Endothelial cell of umbilical vein (primary cell): ENCODE measurements around the gene PEX3. TPM values are rescaled to one million over a fixed set of nuclear protein-coding genes. Genes with fewer than 3 reads are reported as not detected.
"Not testable (repeated sequence)": the region's sequence is repeated elsewhere in the genome, so short reads cannot be mapped to it uniquely, and the experiment has no call there.

Experiments
- BruUV-seq: library from RNA; stranded (reverse); fragments of 400-500 nt; replicated peaks from 2 replicates; lab custom pipeline; 2021; lab: Mats Ljungman, UMichigan
- CTCF ChIA-PET: fragments of 300-600, 350-600 bp; sonication (Branson Sonifier 250); formaldehyde crosslinking; loops from one replicate; lab custom pipeline; 2021; ENCODE audit warnings: antibody characterized with exemption, inconsistent platforms; lab: Charles Lee
- POLR2A ChIA-PET: fragments of 300-600, 350-600 bp; sonication (Branson Sonifier 250); formaldehyde crosslinking; loops from one replicate; lab custom pipeline; 2021; ENCODE audit warnings: antibody characterized with exemption, inconsistent platforms; lab: Charles Lee
- DNase-seq: peaks from one replicate; pipeline ENCODE4 v3.0.0-alpha.2; 2011; ENCODE audit warnings: low read depth, low spot score
- FAIRE-seq: peaks from 2 replicates; lab custom pipeline; 2011; peaks lifted over from hg19 to GRCh38; lab: Jason Lieb, UNC
- H2AFZ ChIP-seq: 2 replicates; pipeline ENCODE4 v1.6.0; 2012; ENCODE audit warnings: low read depth, low read length, control low read depth, inconsistent platforms
- H3K27ac ChIP-seq: 2 replicates; pipeline ENCODE4 v1.5.1; 2011; ENCODE audit warnings: low read depth, mild to moderate bottlenecking, control low read depth, low read length, moderate library complexity; ENCODE audit not compliant: insufficient read depth
- H3K27me3 ChIP-seq, 2 experiments: 2 replicates each; pipeline versions ENCODE4 v1.6.0 to v1.6.1; 2011; ENCODE audit warnings: low read length in 2 of 2, mixed read lengths in 1 of 2; ENCODE audit not compliant: control insufficient read depth in 2 of 2, insufficient read depth in 2 of 2
- H3K36me3 ChIP-seq, 2 experiments: 2 replicates in 1 of 2; 3 replicates in 1 of 2; pipeline ENCODE4 v1.5.1; 2011; ENCODE audit warnings: low read length in 2 of 2, mild to moderate bottlenecking in 1 of 2, moderate library complexity in 1 of 2; ENCODE audit not compliant: control insufficient read depth in 2 of 2, insufficient read depth in 2 of 2; ENCODE audit errors: extremely low read depth in 1 of 2
- H3K4me1 ChIP-seq: 3 replicates; pipeline ENCODE4 v1.5.1; 2011; ENCODE audit warnings: mild to moderate bottlenecking, low read length; ENCODE audit not compliant: control insufficient read depth, insufficient read depth; ENCODE audit errors: extremely low read depth
- H3K4me2 ChIP-seq: 2 replicates; pipeline ENCODE4 v1.6.1; 2011; ENCODE audit warnings: low read length, control low read depth, mixed read lengths; ENCODE audit not compliant: insufficient read depth
- H3K4me3 ChIP-seq, 3 experiments: fragments of 200-600 bp in 1 of 3; sonication (generic), shearing (Covaris generic) in 1 of 3; replicated peaks in 1 of 3; 2 replicates each; pipeline ENCODE4 v1.5.1; 2011 to 2016; ENCODE audit warnings: control low read depth in 3 of 3, low read length in 3 of 3, mild to moderate bottlenecking in 2 of 3, inconsistent platforms in 1 of 3, low read depth in 1 of 3, moderate library complexity in 1 of 3; ENCODE audit not compliant: insufficient read depth in 1 of 3
- H3K79me2 ChIP-seq: 2 replicates; pipeline ENCODE4 v1.6.0; 2012; ENCODE audit warnings: low read length, inconsistent platforms; ENCODE audit not compliant: control insufficient read depth, insufficient read depth
- H3K9ac ChIP-seq: replicated peaks from 2 replicates; pipeline ENCODE3; 2011; ENCODE audit warnings: low read length, control low read depth; ENCODE audit not compliant: insufficient read depth; ENCODE audit errors: extremely low read depth
- H3K9me1 ChIP-seq: replicated peaks from 3 replicates; pipeline ENCODE4 v1.6.0; 2011; ENCODE audit warnings: mild to moderate bottlenecking, low read length; ENCODE audit not compliant: control insufficient read depth, insufficient read depth; ENCODE audit errors: extremely low read depth
- H3K9me3 ChIP-seq: replicated peaks from 2 replicates; pipeline ENCODE4 v1.5.1; 2012; ENCODE audit warnings: low read length, inconsistent platforms; ENCODE audit not compliant: control insufficient read depth, insufficient read depth
- H4K20me1 ChIP-seq: replicated peaks from 2 replicates; pipeline ENCODE3; 2011; ENCODE audit warnings: mild to moderate bottlenecking, low read length; ENCODE audit not compliant: control insufficient read depth, insufficient read depth; ENCODE audit errors: extremely low read depth
- CTCF ChIP-seq, 2 donors: IDR thresholded peaks; 1 replicate in 1 of 2; 2 replicates in 1 of 2; pipeline ENCODE4 v1.5.1; 2011; ENCODE audit warnings: low read length in 2 of 2, mild to moderate bottlenecking in 2 of 2, moderate library complexity in 2 of 2, control low read depth in 1 of 2, inconsistent platforms in 1 of 2, low read depth in 1 of 2; ENCODE audit not compliant: insufficient read depth in 1 of 2; ENCODE audit errors: extremely low read depth in 1 of 2
- EZH2 ChIP-seq: IDR thresholded peaks from 2 replicates; pipeline ENCODE4 v1.6.1; 2012; ENCODE audit warnings: borderline replicate concordance, low read depth, mild to moderate bottlenecking, moderate library complexity, low read length, inconsistent platforms; ENCODE audit not compliant: severe bottlenecking
- FOS ChIP-seq: IDR thresholded peaks from 2 replicates; pipeline ENCODE4 v1.6.1; 2011; ENCODE audit warnings: mild to moderate bottlenecking, low read length, moderate library complexity, borderline replicate concordance; ENCODE audit not compliant: insufficient read depth
- GATA2 ChIP-seq: IDR thresholded peaks from 2 replicates; pipeline ENCODE4 v1.7.0; 2011; ENCODE audit warnings: low read depth, mild to moderate bottlenecking, moderate library complexity, mixed read lengths, low read length; ENCODE audit not compliant: insufficient read length, insufficient read depth
- JUN ChIP-seq: IDR thresholded peaks from 2 replicates; pipeline ENCODE4 v1.6.1; 2011; ENCODE audit warnings: borderline replicate concordance, low read depth; ENCODE audit not compliant: insufficient read length, insufficient read depth
- MYC ChIP-seq: IDR thresholded peaks from one replicate; pipeline ENCODE4 v1.6.1; 2011; ENCODE audit warnings: mild to moderate bottlenecking, low read depth, low read length
- POLR2A ChIP-seq: IDR thresholded peaks from 2 replicates; pipeline ENCODE4 v1.6.1; 2012; ENCODE audit warnings: low read depth, mild to moderate bottlenecking, control low read depth, low read length
- POLR2AphosphoS5 ChIP-seq: IDR thresholded peaks from 2 replicates; pipeline ENCODE4 v1.6.1; 2012; ENCODE audit warnings: low read depth, mild to moderate bottlenecking, control low read depth, low read length, moderate library complexity; ENCODE audit not compliant: insufficient read depth
- dilution Hi-C: fragments of 300-500 bp; cut with MboI; formaldehyde crosslinking; loops from one replicate; pipeline ENCODE4 v1.15.0; 2019; ENCODE audit warnings: low sequenced_read_pairs; ENCODE audit not compliant: extremely low pct_ligation_motif_present
- intact Hi-C: fragments of 100-400 bp; cut with micrococcal nuclease; formaldehyde crosslinking; loops from one replicate; pipeline ENCODE4 v1.10.0; 2022
- polyA plus RNA-seq, 4 experiments: library from polyadenylated mRNA; depleted of rRNA in 3 of 4; stranded (reverse) in 3 of 4; unstranded in 1 of 4; fragments of >200 nt; gene quantifications; 2 replicates each; pipeline versions ENCODE4 v1.2.1 to v1.2.3, GENCODE V29; 2011 to 2012; ENCODE audit warnings: missing spikeins in 1 of 4
- total RNA-seq: library from RNA; stranded (reverse); gene quantifications from 2 replicates; pipeline ENCODE4 v1.2.3, GENCODE V29; 2021
- TF ChIP-seq, protein P1 (sequence below): IDR thresholded peaks from 2 replicates; pipeline ENCODE4 v1.6.1; 2011; ENCODE audit not compliant: insufficient read depth, insufficient read length

PEX3 gene
- total and polyA plus RNA-seq, 2 donors (not counting 3 experiments of a cell fraction or from before 2014, with no cell fraction given): 8.7 to 21.7 TPM

- Histone ChIP-seq H3K9me3 (no peaks in the 10 kb centered on the region), H3K9me1 (no peaks in the 10 kb centered on the region), H3K27ac (no peak overlapping the region), H3K9ac (no peak overlapping the region), H3K27me3 (no peaks in the 10 kb centered on the region), H4K20me1 (no peaks in the 10 kb centered on the region), H3K4me2 (no peak overlapping the region), H3K4me1 (no peaks in the 10 kb centered on the region), H3K79me2 (no peaks in the 10 kb centered on the region), H2AFZ (no peak overlapping the region), H3K4me3 (no peak overlapping the region), H3K36me3 (no peaks in the 10 kb centered on the region)
- DNase-seq (no peak), FAIRE-seq (no peak)
- no TSS peak for BruUV-seq
- ChIA-PET CTCF (interaction anchor here (0.6 to 1.0 kb wide), 2 partner anchors 11 to 250 kb away, joined by 3 read pairs; no protein-coding TSS in a partner anchor), POLR2A (no interaction called here)
- intact Hi-C loops: no loop called here
- dilution Hi-C loops: no loop called here
- TF ChIP-seq GATA2 (no peak), CTCF (IDR thresholded peaks at IDR 0.05; ENCODE audit: extremely low read depth in 1 of 2, insufficient read depth in 1 of 2, low read depth in 1 of 2, low read length in 2 of 2) (no peak), EZH2 (no peak), MYC (no peak), POLR2A (no peak), FOS (no peak), JUN (no peak), POLR2AphosphoS5 (no peak)
- TF ChIP-seq, protein P1, sequence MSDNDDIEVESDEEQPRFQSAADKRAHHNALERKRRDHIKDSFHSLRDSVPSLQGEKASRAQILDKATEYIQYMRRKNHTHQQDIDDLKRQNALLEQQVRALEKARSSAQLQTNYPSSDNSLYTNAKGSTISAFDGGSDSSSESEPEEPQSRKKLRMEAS: no peak
Observed at GRCh38 chr6:143468026-143468425, 17.4 kb downstream of the PEX3 start.

DNA sequence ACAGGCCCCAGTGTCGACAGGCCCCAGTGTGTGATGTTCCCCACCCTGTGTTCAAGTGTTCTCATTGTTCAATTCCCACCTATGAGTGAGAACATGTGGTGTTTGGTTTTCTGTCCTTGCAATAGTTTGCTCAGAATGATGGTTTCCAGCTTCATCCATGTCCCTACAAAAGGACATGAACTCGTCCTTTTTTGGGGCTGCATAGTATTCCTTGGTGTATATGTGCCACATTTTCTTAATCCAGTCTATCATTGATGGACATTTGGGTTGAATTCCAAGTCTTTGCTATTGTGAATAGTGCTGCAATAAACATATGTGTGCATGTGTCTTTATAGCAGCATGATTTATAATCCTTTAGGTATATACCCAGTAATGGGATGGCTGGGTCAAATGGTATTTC, 18.2 kb downstream of the PEX3 start:
- H3K9me1 ChIP-seq, H2AFZ ChIP-seq, H4K20me1 ChIP-seq, DNase-seq, POLR2A ChIA-PET, H3K9ac ChIP-seq, FAIRE-seq, intact Hi-C loops, H3K36me3 ChIP-seq, H3K4me2 ChIP-seq, H3K9me3 ChIP-seq, H3K4me3 ChIP-seq, H3K27me3 ChIP-seq, H3K4me1 ChIP-seq, dilution Hi-C loops, BruUV-seq, H3K79me2 ChIP-seq, H3K27ac ChIP-seq: not testable (repeated sequence)
- CTCF ChIA-PET: interaction anchor here (1.0 kb wide), 1 partner anchor 10 kb away, joined by 3 read pairs; no protein-coding TSS in a partner anchor
